HG02884 (cell line): ENCODE results near the gene ZPBP2.

Experiments
- ATAC-seq: cut with Tn5 transposase; IDR thresholded peaks from one replicate; pipeline ENCODE4 v1.9.1; 2021; ENCODE audit warnings: mild to moderate bottlenecking, moderate library complexity; ENCODE audit not compliant: unreplicated experiment

The ZPBP2 gene

GRCh38 chr17:39904990-39905288 is 36.9 kb downstream of the ZPBP2 start:
- no peak for ATAC-seq

DNA sequence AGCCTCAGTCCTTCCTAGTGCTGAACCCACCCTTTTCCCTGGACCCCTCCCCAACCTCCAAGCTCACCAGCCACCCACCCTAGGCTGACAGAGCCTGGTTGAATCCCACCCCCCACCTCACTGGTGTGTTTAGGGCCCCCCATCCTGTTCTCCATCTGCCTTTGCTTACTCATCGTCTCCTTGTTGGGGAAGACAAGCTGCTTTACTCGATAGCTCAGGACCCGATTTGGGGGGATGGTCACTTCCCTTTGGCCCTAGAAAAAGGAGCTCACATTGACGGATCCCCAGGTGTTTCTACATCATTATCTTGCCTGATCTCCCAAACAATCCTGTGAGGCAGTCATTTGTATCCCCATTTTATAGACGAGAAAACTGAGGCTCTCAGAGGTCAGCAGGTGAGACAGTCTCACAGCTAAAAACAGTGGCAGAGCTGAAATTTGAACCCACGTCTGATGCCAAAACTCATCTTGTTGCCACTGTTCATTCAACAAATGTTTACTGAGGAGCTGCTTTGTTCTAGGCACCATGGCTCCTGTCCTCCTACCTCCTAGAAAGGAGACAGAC is 40.9 kb downstream of the ZPBP2 start:
- no peak for ATAC-seq

DNA sequence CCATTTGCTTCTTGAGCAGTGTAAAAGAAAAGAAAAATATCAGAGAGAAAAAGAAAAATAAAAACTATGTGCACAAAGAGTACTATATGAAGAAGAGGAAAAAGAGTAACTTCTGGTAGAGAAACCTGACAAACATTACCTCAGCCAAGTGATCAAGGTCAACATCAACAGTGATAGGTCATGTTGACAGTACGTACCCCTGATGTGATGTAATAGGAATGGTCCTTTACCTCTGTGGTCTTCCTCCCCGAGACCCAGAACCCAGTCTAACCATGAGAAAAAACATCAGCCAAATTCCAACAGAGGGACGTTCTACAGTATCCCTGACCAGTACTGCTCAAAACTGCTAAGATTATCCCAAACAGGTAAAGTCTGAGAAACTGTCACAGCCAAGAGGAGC is 46.0 kb downstream of the ZPBP2 start:
- ATAC-seq: no peak

GRCh38 chr17:39915559-39915958 is 47.6 kb downstream of the ZPBP2 start:
- no peak for ATAC-seq

DNA sequence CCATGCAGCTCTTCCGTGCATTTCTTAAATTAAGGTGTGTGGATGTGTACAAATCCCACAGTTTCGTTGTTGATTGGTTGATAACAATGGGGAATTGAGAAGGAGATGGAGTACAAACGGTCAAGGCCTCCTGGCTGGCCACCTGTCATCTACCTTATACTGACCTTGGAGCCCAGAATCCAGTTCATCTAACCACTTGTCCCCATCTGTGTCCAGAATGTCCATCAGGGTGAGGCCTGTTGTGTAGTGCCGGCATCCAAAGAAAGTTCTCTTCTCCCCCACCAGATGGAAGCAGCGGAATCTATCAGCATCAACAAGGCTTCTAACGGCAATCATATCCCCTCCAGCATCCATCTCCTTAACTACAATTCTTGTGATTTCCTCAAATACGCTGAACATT is 48.9 kb downstream of the ZPBP2 start:
- no peak for ATAC-seq

DNA sequence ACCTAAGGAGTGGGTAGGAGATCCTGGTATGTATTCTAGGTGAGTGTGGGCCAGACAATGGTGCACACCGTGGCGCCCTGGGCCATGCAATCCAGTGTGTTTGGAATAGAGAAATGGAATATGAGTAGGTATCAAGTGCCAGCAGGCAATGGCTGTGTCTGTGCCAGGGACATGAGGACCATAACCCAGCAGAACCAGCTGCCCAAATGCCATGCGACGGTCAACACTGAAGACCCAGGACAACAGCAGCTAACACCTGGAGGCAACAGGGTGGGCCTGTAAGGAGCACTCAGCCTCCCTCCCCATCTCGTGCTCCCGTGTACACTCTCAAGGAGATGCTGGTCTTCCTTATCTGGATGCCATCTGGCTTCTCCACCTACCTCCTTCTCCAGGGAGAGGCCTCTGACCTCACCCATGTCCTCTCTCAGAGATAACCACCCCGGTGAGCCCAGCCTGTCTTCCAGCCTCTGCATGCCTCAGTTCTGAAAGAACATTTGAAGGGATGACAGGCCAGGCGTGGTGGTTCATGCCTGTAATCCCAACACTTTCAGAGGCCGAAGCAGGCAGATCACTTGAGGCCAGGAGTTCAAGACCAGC is 51.2 kb downstream of the ZPBP2 start:
- no peak for ATAC-seq

GRCh38 chr17:39920218-39921210 is 52.5 kb downstream of the ZPBP2 start:
- no peak for ATAC-seq

- no peak for ATAC-seq
Measured at GRCh38 chr17:39921323-39921722, 53.3 kb downstream of the ZPBP2 start.

DNA sequence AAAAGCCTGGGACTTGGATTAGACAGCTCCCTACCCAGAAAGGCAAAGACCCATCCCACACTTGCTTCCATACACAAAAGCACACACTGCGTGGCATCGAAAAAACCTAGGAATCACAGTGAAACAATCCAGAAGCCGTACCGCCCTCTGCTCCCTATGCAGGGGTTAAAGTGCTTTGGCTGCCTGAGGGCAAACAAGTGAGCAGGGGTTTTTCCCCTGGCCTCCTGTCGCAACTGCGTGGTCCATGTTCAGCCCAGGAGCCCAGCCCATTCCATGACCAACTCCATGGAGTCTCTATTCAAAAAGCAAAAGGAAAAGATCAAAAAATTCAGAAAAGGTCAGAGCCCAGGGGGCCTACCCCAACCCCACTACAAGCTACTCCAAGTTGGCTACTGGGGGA is 54.0 kb downstream of the ZPBP2 start:
- no peak for ATAC-seq

- ATAC-seq: no peak
Measured at GRCh38 chr17:39923230-39923629, 55.2 kb downstream of the ZPBP2 start.

- no peak for ATAC-seq
Measured at GRCh38 chr17:39923836-39924690, 56.1 kb downstream of the ZPBP2 start.

DNA sequence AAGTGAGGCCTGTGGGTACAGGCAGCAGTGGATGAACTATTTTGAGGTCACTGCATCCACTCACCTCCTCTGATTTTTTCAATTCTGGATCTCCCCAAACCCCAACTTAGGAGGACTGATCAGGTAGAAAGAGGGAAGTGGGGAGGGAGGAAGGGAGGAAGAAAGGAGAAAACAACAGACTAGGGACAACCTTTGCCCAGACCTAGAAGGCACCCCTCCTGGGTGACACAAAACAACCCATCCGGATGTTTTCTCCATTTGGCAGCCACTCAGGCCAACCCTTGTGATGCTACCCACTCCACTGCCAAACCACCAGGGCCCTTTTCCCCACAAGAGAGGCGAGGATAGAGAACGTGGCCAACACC is 56.7 kb downstream of the ZPBP2 start:
- no peak for ATAC-seq

GRCh38 chr17:39925282-39926134 is 57.5 kb downstream of the ZPBP2 start:
- no peak for ATAC-seq

DNA sequence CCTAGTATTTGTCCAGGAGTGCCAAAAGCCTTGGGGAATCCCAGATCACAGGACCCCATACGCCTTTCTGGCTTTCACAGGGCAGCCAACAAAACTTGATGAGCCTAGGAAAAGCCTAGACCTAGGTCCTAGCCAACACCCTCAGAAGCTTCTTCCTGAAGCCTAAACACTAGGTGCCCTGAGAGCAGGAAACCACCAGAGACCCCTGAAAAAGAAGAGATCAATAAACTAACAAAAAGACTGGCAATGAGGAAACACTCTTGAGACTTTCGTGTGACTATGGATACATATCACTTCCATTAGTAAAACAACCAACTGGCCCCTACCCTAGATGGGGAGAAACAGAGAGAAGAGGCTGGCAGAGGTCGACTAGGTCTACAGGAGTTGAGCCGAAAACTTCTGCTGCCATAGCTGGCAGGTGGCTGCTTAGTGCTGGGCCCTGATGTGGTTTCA is 58.2 kb downstream of the ZPBP2 start:
- no peak for ATAC-seq

DNA sequence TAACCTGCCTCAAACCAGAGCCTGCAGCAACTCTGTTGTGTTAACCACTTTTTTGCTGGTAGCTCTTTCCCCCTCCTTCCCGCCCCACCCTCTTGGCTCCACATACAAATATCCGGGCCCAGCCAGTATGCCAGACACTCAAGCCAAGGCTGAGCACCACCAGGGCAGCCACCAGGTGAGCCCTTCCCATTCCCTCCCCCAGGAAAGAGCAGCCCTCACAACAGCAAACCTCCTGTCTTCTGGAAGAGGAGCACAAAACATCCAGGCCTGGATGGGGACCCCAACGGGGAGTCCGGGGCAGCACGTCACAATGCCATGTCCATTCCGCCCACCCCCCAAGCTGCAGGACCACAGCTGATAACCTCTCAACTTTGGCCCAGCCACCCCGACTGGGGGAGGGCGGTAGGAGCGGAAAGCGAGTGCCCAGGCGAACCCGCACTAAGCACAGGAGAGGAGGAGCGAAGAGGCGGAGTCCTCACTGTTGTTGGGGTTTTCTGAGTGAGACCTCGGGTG is 58.6 kb downstream of the ZPBP2 start:
- no peak for ATAC-seq
